H9 (cell line): ENCODE measurements around the gene KLF16. TPM values are rescaled to one million over a fixed set of nuclear protein-coding genes. Genes with fewer than 3 reads are reported as not detected.
A peak's percentile ranks its signal among the peaks of the same experiment; 100 is the strongest.

Experiments used
- DNase-seq: peaks from one replicate; pipeline ENCODE4 v3.0.0-alpha.2; 2017
- H2AFZ ChIP-seq: one replicate; pipeline ENCODE4 v1.6.1; 2013; ENCODE audit warnings: mild to moderate bottlenecking, low read length, control low read depth, moderate library complexity
- H2AK5ac ChIP-seq: 2 replicates; pipeline ENCODE4 v1.6.1; 2013; ENCODE audit warnings: low read length, control low read depth, mixed read lengths; ENCODE audit not compliant: insufficient read length
- H2BK120ac ChIP-seq: one replicate; pipeline ENCODE4 v1.6.1; 2013; ENCODE audit warnings: low read depth, mild to moderate bottlenecking, low read length, control low read depth, inconsistent platforms; ENCODE audit not compliant: poor library complexity, severe bottlenecking
- H2BK12ac ChIP-seq: 2 replicates; pipeline ENCODE4 v1.6.1; 2013; ENCODE audit warnings: low read length, control low read depth, mixed read lengths, low read depth; ENCODE audit not compliant: insufficient read length
- H2BK15ac ChIP-seq: 2 replicates; pipeline ENCODE4 v1.6.1; 2013; ENCODE audit warnings: low read depth, low read length, control low read depth
- H2BK20ac ChIP-seq: one replicate; pipeline ENCODE4 v1.6.1; 2013; ENCODE audit warnings: low read depth, mild to moderate bottlenecking, low read length, control low read depth, inconsistent platforms; ENCODE audit not compliant: poor library complexity, severe bottlenecking
- H2BK5ac ChIP-seq: 2 replicates; pipeline ENCODE4 v1.6.1; 2013; ENCODE audit warnings: low read length, control low read depth, mixed read lengths; ENCODE audit not compliant: insufficient read length
- H3K14ac ChIP-seq: 2 replicates; pipeline ENCODE4 v1.6.1; 2013; ENCODE audit warnings: low read length, control low read depth; ENCODE audit not compliant: insufficient read depth
- H3K18ac ChIP-seq: 2 replicates; pipeline ENCODE4 v1.6.1; 2013; ENCODE audit warnings: low read depth, mild to moderate bottlenecking, mixed read lengths, low read length, control low read depth; ENCODE audit not compliant: insufficient read length
- H3K23ac ChIP-seq: 2 replicates; pipeline ENCODE4 v1.6.1; 2013; ENCODE audit warnings: low read length, control low read depth, mixed read lengths, low read depth; ENCODE audit not compliant: insufficient read length
- H3K23me2 ChIP-seq: 2 replicates; pipeline ENCODE4 v1.6.1; 2013; ENCODE audit warnings: low read depth, mild to moderate bottlenecking, mixed read lengths, low read length, control low read depth; ENCODE audit not compliant: insufficient read length, poor library complexity, severe bottlenecking
- H3K27ac ChIP-seq: 2 replicates; pipeline ENCODE4 v1.5.1; 2013; ENCODE audit warnings: low read length, control low read depth, mixed read lengths, low read depth; ENCODE audit not compliant: insufficient read length
- H3K27me3 ChIP-seq: 2 replicates; pipeline ENCODE4 v1.6.1; 2013; ENCODE audit warnings: low read length, control low read depth, inconsistent platforms; ENCODE audit not compliant: insufficient read depth
- H3K4ac ChIP-seq: 2 replicates; pipeline ENCODE4 v1.6.1; 2013; ENCODE audit warnings: low read depth, mild to moderate bottlenecking, control low read depth, inconsistent platforms, low read length, moderate library complexity
- H3K4me1 ChIP-seq: 2 replicates; pipeline ENCODE4 v1.6.1; 2013; ENCODE audit warnings: low read length, control low read depth, inconsistent platforms; ENCODE audit not compliant: insufficient read depth
- H3K4me2 ChIP-seq: 2 replicates; pipeline ENCODE4 v1.6.1; 2013; ENCODE audit warnings: low read length, control low read depth, mixed read lengths; ENCODE audit not compliant: insufficient read length, insufficient read depth
- H3K56ac ChIP-seq: 2 replicates; pipeline ENCODE4 v1.6.1; 2013; ENCODE audit warnings: low read depth, mild to moderate bottlenecking, mixed read lengths, low read length, control low read depth; ENCODE audit not compliant: insufficient read length
- H3K79me1 ChIP-seq: 2 replicates; pipeline ENCODE4 v1.6.1; 2013; ENCODE audit warnings: low read depth, mild to moderate bottlenecking, moderate library complexity, low read length, control low read depth, inconsistent platforms; ENCODE audit not compliant: insufficient read depth, poor library complexity, severe bottlenecking
- H3K79me2 ChIP-seq: 2 replicates; pipeline ENCODE4 v1.6.1; 2013; ENCODE audit warnings: low read length, control low read depth, inconsistent platforms; ENCODE audit not compliant: insufficient read depth
- H3K9ac ChIP-seq: 2 replicates; pipeline ENCODE4 v1.6.1; 2013; ENCODE audit warnings: low read length, control low read depth, mixed read lengths; ENCODE audit not compliant: insufficient read length; ENCODE audit errors: extremely low read depth
- H3K9me3 ChIP-seq: one replicate; pipeline ENCODE4 v1.6.1; 2013; ENCODE audit warnings: low read depth, low read length, inconsistent platforms; ENCODE audit not compliant: control insufficient read depth
- H3T11ph ChIP-seq: one replicate; pipeline ENCODE4 v1.6.1; 2013; ENCODE audit warnings: mild to moderate bottlenecking, low read length, control low read depth, inconsistent platforms
- H4K20me1 ChIP-seq: one replicate; pipeline ENCODE4 v1.6.1; 2013; ENCODE audit not compliant: control insufficient read depth, insufficient read length, insufficient read depth
- H4K5ac ChIP-seq: 2 replicates; pipeline ENCODE4 v1.6.1; 2013; ENCODE audit warnings: low read depth, mild to moderate bottlenecking, mixed read lengths, low read length, control low read depth; ENCODE audit not compliant: insufficient read length
- H4K8ac ChIP-seq: replicated peaks from 2 replicates; pipeline ENCODE4 v1.6.1; 2013; ENCODE audit warnings: low read length, control low read depth, mixed read lengths, low read depth; ENCODE audit not compliant: insufficient read length
- H4K91ac ChIP-seq: 2 replicates; pipeline ENCODE4 v1.6.1; 2013; ENCODE audit warnings: low read depth, mild to moderate bottlenecking, moderate library complexity, mixed read lengths, low read length, control low read depth; ENCODE audit not compliant: insufficient read length
- H3K27ac Mint-ChIP-seq, 3 experiments: 2 replicates in 2 of 3; 3 replicates in 1 of 3; pipeline ENCODE4 v1.8.0; 2020 to 2021; ENCODE audit warnings: mixed read lengths in 3 of 3, mild to moderate bottlenecking in 1 of 3, moderate library complexity in 1 of 3
- H3K27me3 Mint-ChIP-seq: 2 replicates; pipeline ENCODE4 v1.8.0; 2021; ENCODE audit warnings: low read depth, mild to moderate bottlenecking, moderate library complexity, mixed read lengths
- H3K36me3 Mint-ChIP-seq, 3 experiments: 2 replicates in 2 of 3; 3 replicates in 1 of 3; pipeline ENCODE4 v1.8.0; 2020 to 2021; ENCODE audit warnings: low read depth in 3 of 3, mixed read lengths in 3 of 3; ENCODE audit not compliant: insufficient read depth in 1 of 3
- H3K4me1 Mint-ChIP-seq, 2 experiments: 2 replicates each; pipeline ENCODE4 v1.8.0; 2020; ENCODE audit warnings: mixed read lengths in 2 of 2
- H3K4me3 Mint-ChIP-seq, 2 experiments: 2 replicates in 1 of 2; 3 replicates in 1 of 2; pipeline ENCODE4 v1.8.0; 2020 to 2021; ENCODE audit warnings: mild to moderate bottlenecking in 2 of 2, mixed read lengths in 2 of 2, moderate library complexity in 1 of 2
- H3K9me3 Mint-ChIP-seq, 2 experiments: 2 replicates in 1 of 2; 3 replicates in 1 of 2; pipeline ENCODE4 v1.8.0; 2020; ENCODE audit warnings: mild to moderate bottlenecking in 2 of 2, mixed read lengths in 2 of 2, moderate library complexity in 1 of 2
- WGBS: extraction: QIAGEN DNeasy Blood & Tissue Kit; methylation state at CpG from one replicate; pipeline ENCODE4 v1.1.7; 2013; ENCODE audit warnings: missing lambda C conversion rate, low lambda C conversion rate, mixed read lengths; ENCODE audit not compliant: insufficient read length; ENCODE audit errors: extremely low coverage; 5-methylcytosine and 5-hydroxymethylcytosine counted together
- total RNA-seq: library from RNA; stranded (reverse); gene quantifications from 2 replicates; pipeline ENCODE4 v1.2.1, GENCODE V29; 2021
- TF ChIP-seq, protein P1 (sequence below): fragments of 200-600 bp; sonication (generic); conservative IDR thresholded peaks from 3 replicates; pipeline ENCODE4 v1.8.0; 2021; ENCODE audit warnings: antibody characterized with exemption, mild to moderate bottlenecking

The KLF16 gene
- total RNA-seq, 1 experiment from 2014 or later = 66.8 TPM

- Histone ChIP-seq H3K9me3 (no peaks in the 10 kb centered on the region), H2BK15ac (no peak overlapping the region), H3K56ac (no peak overlapping the region), H2AK5ac (no peak overlapping the region), H3K4me2 (peak overlapping the region; percentile 26), H3K4ac (no peak overlapping the region), H2BK120ac (no peak overlapping the region), H4K20me1 (no peaks in the 10 kb centered on the region), H3K18ac (peak overlapping the region; percentile 38), H4K8ac (no peak overlapping the region), H3K23me2 (peaks cover 6% of the 10 kb centered on the region), H3T11ph (no peak overlapping the region), H4K5ac (no peak overlapping the region), H2BK5ac (no peak overlapping the region), H3K79me1 (peaks cover 4% of the 10 kb centered on the region), H3K27me3 (no peaks in the 10 kb centered on the region), H2AFZ (no peak overlapping the region), H3K4me1 (0 out of 2 replicates have a peak, but pooled peaks cover 2% of the 10 kb centered on the region), H3K23ac (no peak overlapping the region), H2BK12ac (no peak overlapping the region), H3K79me2 (peaks cover 17% of the 10 kb centered on the region; the same call in 1 of the 2 replicates), H4K91ac (no peak overlapping the region), H3K27ac (no peak overlapping the region), H3K14ac (no peak overlapping the region), H2BK20ac (no peak overlapping the region), H3K9ac (peak overlapping the region; percentile 35)
- Mint-ChIP-seq H3K27me3 (no peaks in the 10 kb centered on the region), H3K27ac (peak overlapping the region; percentile 91 to 95 (median 94)), H3K9me3 (no peaks in the 10 kb centered on the region; a peak in 1 of 5 replicates), H3K36me3 (peaks cover 5 to 12% (median 8%) of the 10 kb centered on the region in 3 experiments; a peak in 6 of 7 replicates), H3K4me1 (peaks cover 11 to 17% of the 10 kb centered on the region in 2 experiments), H3K4me3 (peak overlapping the region; percentile 78 to 89)
- no peak for DNase-seq
- no CpG with 5 or more reads among the region's 15 CpGs for WGBS
- TF ChIP-seq, protein P1, sequence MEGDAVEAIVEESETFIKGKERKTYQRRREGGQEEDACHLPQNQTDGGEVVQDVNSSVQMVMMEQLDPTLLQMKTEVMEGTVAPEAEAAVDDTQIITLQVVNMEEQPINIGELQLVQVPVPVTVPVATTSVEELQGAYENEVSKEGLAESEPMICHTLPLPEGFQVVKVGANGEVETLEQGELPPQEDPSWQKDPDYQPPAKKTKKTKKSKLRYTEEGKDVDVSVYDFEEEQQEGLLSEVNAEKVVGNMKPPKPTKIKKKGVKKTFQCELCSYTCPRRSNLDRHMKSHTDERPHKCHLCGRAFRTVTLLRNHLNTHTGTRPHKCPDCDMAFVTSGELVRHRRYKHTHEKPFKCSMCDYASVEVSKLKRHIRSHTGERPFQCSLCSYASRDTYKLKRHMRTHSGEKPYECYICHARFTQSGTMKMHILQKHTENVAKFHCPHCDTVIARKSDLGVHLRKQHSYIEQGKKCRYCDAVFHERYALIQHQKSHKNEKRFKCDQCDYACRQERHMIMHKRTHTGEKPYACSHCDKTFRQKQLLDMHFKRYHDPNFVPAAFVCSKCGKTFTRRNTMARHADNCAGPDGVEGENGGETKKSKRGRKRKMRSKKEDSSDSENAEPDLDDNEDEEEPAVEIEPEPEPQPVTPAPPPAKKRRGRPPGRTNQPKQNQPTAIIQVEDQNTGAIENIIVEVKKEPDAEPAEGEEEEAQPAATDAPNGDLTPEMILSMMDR = no peak
Measured at GRCh38 chr19:1905863-1906375, 42.5 kb upstream of the KLF16 start.
